HepG2 (cell line): Measurements from ENCODE around the gene CHEK1. TPM values are rescaled to one million over a fixed set of nuclear protein-coding genes. Genes with fewer than 3 reads are reported as not detected.

ENCODE experiments used
- CENPT ChIP-seq: sonication (generic); formaldehyde crosslinking; IDR thresholded peaks from 2 replicates; pipeline ENCODE4 v1.8.0; 2022; ENCODE audit warnings: low read depth, mild to moderate bottlenecking, moderate library complexity, missing genetic modification reagents
- FOXM1 ChIP-seq: sonication (generic); formaldehyde crosslinking; IDR thresholded peaks from 2 replicates; pipeline ENCODE4 v1.5.0; 2020; ENCODE audit warnings: missing genetic modification reagents
- HOXA3 ChIP-seq: sonication (generic); formaldehyde crosslinking; IDR thresholded peaks from 2 replicates; pipeline ENCODE4 v1.5.0; 2020; ENCODE audit warnings: missing genetic modification reagents
- HOXA5 ChIP-seq: sonication (generic); formaldehyde crosslinking; IDR thresholded peaks from 2 replicates; pipeline ENCODE4 v1.4.0; 2020; ENCODE audit warnings: missing genetic modification reagents
- KDM6A ChIP-seq: IDR thresholded peaks from 2 replicates; pipeline ENCODE4 v1.6.1; 2016; ENCODE audit warnings: low read depth
- KMT2A ChIP-seq: sonication (generic); formaldehyde crosslinking; IDR thresholded peaks from 2 replicates; pipeline ENCODE4 v1.4.0; 2020; ENCODE audit warnings: missing genetic modification reagents
- MED8 ChIP-seq: sonication (generic); formaldehyde crosslinking; IDR thresholded peaks from 2 replicates; pipeline ENCODE4 v1.8.1; 2023; ENCODE audit warnings: mild to moderate bottlenecking, missing genetic modification reagents; ENCODE audit not compliant: insufficient replicate concordance
- MXI1 ChIP-seq: IDR thresholded peaks from 3 replicates; pipeline ENCODE4 v1.6.1; 2012; ENCODE audit warnings: low read depth, low read length, inconsistent platforms, borderline replicate concordance
- NR2F1 ChIP-seq, 2 experiments: fragments of 450-650 bp in 1 of 2; formaldehyde crosslinking in 1 of 2; IDR thresholded peaks; 2 replicates each; pipeline versions ENCODE4 v1.5.0 to v1.6.1; 2016 to 2020; ENCODE audit warnings: mild to moderate bottlenecking in 1 of 2, missing compliant biosample characterization in 1 of 2, missing genetic modification reagents in 1 of 2, moderate library complexity in 1 of 2
- RBAK ChIP-seq: sonication (generic); formaldehyde crosslinking; IDR thresholded peaks from 2 replicates; pipeline ENCODE4 v1.5.1; 2020; ENCODE audit warnings: mild to moderate bottlenecking, missing genetic modification reagents
- RFXAP ChIP-seq: sonication (generic); formaldehyde crosslinking; IDR thresholded peaks from 2 replicates; pipeline ENCODE4 v1.4.0; 2020; ENCODE audit warnings: missing genetic modification reagents, borderline replicate concordance
- SRSF4 ChIP-seq: fragments of 200-400 bp; formaldehyde crosslinking; IDR thresholded peaks from one replicate; pipeline ENCODE4 v1.6.1; 2018; ENCODE audit warnings: mild to moderate bottlenecking, low read depth, low read length, moderate library complexity; ENCODE audit not compliant: poor library complexity, severe bottlenecking
- TSC22D2 ChIP-seq: sonication (generic); formaldehyde crosslinking; IDR thresholded peaks from 2 replicates; pipeline ENCODE4 v1.5.1; 2020; ENCODE audit warnings: missing genetic modification reagents, mild to moderate bottlenecking, borderline replicate concordance
- ZBTB3 ChIP-seq: sonication (generic); formaldehyde crosslinking; IDR thresholded peaks from 2 replicates; pipeline ENCODE4 v1.4.0; 2020; ENCODE audit warnings: low read depth, mild to moderate bottlenecking, moderate library complexity, missing genetic modification reagents, borderline replicate concordance
- polyA plus RNA-seq, 8 experiments: library from polyadenylated mRNA; depleted of rRNA in 3 of 8; stranded (reverse) in 7 of 8; unstranded in 1 of 8; fragments of >200 nt; fragmentation: Illumina TruSeq in 4 of 8; extraction: Trizol in 4 of 8; gene quantifications; 2 replicates each; pipeline versions ENCODE4 v1.2.1 to v1.2.3, GENCODE V29; 2011 to 2016; ENCODE audit warnings: low read depth in 4 of 8, missing spikeins in 1 of 8, mixed read lengths in 1 of 8; ENCODE audit not compliant: insufficient read depth in 1 of 8
- total RNA-seq, 5 experiments: library from RNA; depleted of rRNA; stranded (reverse); fragments of >200 nt; fragmentation: Illumina TruSeq; extraction: Trizol; gene quantifications; 2 replicates each; pipeline ENCODE4 v1.2.3, GENCODE V29; 2016; ENCODE audit warnings: low read depth in 1 of 5
- TF ChIP-seq, protein P1 (sequence below): sonication (generic); formaldehyde crosslinking; IDR thresholded peaks from 2 replicates; pipeline ENCODE4 v1.9.0; 2021; ENCODE audit warnings: mild to moderate bottlenecking, missing genetic modification reagents
- TF ChIP-seq, protein P2 (sequence below): sonication (generic); formaldehyde crosslinking; IDR thresholded peaks from 2 replicates; pipeline ENCODE4 v1.8.1; 2023; ENCODE audit warnings: mild to moderate bottlenecking, missing genetic modification reagents
- TF ChIP-seq, protein P3 (sequence below): sonication (generic); formaldehyde crosslinking; conservative IDR thresholded peaks from 2 replicates; pipeline ENCODE4 v1.4.0; 2020; ENCODE audit warnings: missing genetic modification reagents
- TF ChIP-seq, protein P4 (sequence below): sonication (generic); formaldehyde crosslinking; IDR thresholded peaks from 2 replicates; pipeline ENCODE4 v1.4.0; 2020; ENCODE audit warnings: missing genetic modification reagents

The CHEK1 gene
- total and polyA plus RNA-seq, 2 of the 13 experiments (the other 11 are each of a cell fraction or from before 2014, with no cell fraction given), result 17.8 to 83.2 TPM

GRCh38 chr11:125625630-125626287 is 796 bp downstream of the CHEK1 start (continued):
- TF ChIP-seq, protein P1, sequence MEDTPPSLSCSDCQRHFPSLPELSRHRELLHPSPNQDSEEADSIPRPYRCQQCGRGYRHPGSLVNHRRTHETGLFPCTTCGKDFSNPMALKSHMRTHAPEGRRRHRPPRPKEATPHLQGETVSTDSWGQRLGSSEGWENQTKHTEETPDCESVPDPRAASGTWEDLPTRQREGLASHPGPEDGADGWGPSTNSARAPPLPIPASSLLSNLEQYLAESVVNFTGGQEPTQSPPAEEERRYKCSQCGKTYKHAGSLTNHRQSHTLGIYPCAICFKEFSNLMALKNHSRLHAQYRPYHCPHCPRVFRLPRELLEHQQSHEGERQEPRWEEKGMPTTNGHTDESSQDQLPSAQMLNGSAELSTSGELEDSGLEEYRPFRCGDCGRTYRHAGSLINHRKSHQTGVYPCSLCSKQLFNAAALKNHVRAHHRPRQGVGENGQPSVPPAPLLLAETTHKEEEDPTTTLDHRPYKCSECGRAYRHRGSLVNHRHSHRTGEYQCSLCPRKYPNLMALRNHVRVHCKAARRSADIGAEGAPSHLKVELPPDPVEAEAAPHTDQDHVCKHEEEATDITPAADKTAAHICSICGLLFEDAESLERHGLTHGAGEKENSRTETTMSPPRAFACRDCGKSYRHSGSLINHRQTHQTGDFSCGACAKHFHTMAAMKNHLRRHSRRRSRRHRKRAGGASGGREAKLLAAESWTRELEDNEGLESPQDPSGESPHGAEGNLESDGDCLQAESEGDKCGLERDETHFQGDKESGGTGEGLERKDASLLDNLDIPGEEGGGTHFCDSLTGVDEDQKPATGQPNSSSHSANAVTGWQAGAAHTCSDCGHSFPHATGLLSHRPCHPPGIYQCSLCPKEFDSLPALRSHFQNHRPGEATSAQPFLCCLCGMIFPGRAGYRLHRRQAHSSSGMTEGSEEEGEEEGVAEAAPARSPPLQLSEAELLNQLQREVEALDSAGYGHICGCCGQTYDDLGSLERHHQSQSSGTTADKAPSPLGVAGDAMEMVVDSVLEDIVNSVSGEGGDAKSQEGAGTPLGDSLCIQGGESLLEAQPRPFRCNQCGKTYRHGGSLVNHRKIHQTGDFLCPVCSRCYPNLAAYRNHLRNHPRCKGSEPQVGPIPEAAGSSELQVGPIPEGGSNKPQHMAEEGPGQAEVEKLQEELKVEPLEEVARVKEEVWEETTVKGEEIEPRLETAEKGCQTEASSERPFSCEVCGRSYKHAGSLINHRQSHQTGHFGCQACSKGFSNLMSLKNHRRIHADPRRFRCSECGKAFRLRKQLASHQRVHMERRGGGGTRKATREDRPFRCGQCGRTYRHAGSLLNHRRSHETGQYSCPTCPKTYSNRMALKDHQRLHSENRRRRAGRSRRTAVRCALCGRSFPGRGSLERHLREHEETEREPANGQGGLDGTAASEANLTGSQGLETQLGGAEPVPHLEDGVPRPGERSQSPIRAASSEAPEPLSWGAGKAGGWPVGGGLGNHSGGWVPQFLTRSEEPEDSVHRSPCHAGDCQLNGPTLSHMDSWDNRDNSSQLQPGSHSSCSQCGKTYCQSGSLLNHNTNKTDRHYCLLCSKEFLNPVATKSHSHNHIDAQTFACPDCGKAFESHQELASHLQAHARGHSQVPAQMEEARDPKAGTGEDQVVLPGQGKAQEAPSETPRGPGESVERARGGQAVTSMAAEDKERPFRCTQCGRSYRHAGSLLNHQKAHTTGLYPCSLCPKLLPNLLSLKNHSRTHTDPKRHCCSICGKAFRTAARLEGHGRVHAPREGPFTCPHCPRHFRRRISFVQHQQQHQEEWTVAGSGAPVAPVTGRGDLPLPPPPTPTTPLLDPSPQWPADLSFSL (CRISPR knock-in tag), result peak; percentile 65; the same call in 1 of the 2 replicates
- TF ChIP-seq MXI1, result peak; percentile 37; the same call in 1 of the 3 replicates
- no peak for TF ChIP-seq SRSF4
- no peak for TF ChIP-seq KDM6A (CRISPR knock-in tag)
- TF ChIP-seq HOXA3 (CRISPR knock-in tag), result peak; percentile 88
- TF ChIP-seq ZBTB3 (CRISPR knock-in tag), result peak; percentile 88
- TF ChIP-seq TSC22D2 (CRISPR knock-in tag), result peak; percentile 57; the same call in 1 of the 2 replicates
- peak; percentile 94; the same call in 1 of the 2 replicates for TF ChIP-seq HOXA5 (CRISPR knock-in tag)
- TF ChIP-seq KMT2A (CRISPR knock-in tag), result peak; percentile 98
- TF ChIP-seq, protein P2, sequence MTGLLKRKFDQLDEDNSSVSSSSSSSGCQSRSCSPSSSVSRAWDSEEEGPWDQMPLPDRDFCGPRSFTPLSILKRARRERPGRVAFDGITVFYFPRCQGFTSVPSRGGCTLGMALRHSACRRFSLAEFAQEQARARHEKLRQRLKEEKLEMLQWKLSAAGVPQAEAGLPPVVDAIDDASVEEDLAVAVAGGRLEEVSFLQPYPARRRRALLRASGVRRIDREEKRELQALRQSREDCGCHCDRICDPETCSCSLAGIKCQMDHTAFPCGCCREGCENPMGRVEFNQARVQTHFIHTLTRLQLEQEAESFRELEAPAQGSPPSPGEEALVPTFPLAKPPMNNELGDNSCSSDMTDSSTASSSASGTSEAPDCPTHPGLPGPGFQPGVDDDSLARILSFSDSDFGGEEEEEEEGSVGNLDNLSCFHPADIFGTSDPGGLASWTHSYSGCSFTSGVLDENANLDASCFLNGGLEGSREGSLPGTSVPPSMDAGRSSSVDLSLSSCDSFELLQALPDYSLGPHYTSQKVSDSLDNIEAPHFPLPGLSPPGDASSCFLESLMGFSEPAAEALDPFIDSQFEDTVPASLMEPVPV (CRISPR knock-in tag), result peak; percentile 96
- TF ChIP-seq, protein P3, sequence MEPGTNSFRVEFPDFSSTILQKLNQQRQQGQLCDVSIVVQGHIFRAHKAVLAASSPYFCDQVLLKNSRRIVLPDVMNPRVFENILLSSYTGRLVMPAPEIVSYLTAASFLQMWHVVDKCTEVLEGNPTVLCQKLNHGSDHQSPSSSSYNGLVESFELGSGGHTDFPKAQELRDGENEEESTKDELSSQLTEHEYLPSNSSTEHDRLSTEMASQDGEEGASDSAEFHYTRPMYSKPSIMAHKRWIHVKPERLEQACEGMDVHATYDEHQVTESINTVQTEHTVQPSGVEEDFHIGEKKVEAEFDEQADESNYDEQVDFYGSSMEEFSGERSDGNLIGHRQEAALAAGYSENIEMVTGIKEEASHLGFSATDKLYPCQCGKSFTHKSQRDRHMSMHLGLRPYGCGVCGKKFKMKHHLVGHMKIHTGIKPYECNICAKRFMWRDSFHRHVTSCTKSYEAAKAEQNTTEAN (CRISPR knock-in tag), result peak; percentile 68; the same call in 1 of the 2 replicates
- TF ChIP-seq RFXAP (CRISPR knock-in tag), result peak; percentile 22; the same call in 1 of the 2 replicates
- peak; percentile 98 for TF ChIP-seq MED8 (CRISPR knock-in tag)
- TF ChIP-seq CENPT (CRISPR knock-in tag), result no peak
- TF ChIP-seq FOXM1 (CRISPR knock-in tag), result 0 out of 2 replicates have a peak, but pooled peaks have one; percentile 73
- no peak for TF ChIP-seq RBAK (CRISPR knock-in tag)
- TF ChIP-seq NR2F1 (CRISPR knock-in tag; IDR thresholded peaks at IDR 0.05), result no peak
- TF ChIP-seq, protein P4, sequence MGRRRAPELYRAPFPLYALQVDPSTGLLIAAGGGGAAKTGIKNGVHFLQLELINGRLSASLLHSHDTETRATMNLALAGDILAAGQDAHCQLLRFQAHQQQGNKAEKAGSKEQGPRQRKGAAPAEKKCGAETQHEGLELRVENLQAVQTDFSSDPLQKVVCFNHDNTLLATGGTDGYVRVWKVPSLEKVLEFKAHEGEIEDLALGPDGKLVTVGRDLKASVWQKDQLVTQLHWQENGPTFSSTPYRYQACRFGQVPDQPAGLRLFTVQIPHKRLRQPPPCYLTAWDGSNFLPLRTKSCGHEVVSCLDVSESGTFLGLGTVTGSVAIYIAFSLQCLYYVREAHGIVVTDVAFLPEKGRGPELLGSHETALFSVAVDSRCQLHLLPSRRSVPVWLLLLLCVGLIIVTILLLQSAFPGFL (CRISPR knock-in tag), result peak; percentile 79; the same call in 1 of the 2 replicates
